Mesangial cell (primary cell): ENCODE data around the gene KRTAP16-1. TPM values are rescaled to one million over a fixed set of nuclear protein-coding genes. Genes with fewer than 3 reads are reported as not detected.

ENCODE experiments used
- total RNA-seq: library from RNA; depleted of rRNA; stranded (reverse); fragments of >200 nt; gene quantifications from 2 replicates; pipeline ENCODE4 v1.2.3, GENCODE V29; 2015

Gene KRTAP16-1, protein sequence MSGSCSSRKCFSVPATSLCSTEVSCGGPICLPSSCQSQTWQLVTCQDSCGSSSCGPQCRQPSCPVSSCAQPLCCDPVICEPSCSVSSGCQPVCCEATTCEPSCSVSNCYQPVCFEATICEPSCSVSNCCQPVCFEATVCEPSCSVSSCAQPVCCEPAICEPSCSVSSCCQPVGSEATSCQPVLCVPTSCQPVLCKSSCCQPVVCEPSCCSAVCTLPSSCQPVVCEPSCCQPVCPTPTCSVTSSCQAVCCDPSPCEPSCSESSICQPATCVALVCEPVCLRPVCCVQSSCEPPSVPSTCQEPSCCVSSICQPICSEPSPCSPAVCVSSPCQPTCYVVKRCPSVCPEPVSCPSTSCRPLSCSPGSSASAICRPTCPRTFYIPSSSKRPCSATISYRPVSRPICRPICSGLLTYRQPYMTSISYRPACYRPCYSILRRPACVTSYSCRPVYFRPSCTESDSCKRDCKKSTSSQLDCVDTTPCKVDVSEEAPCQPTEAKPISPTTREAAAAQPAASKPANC
- total RNA-seq: not detected in 2 replicates

GRCh38 chr17:41308918-41309359, at the start of gene KRTAP16-1:
Gene KRTAP16-1 (minus strand): TSS chr17:41309309. CDS start chr17:41309253, 56 bp downstream.

GRCh38 chr17:41350381-41350878, 41.3 kb upstream of the KRTAP16-1 start, which contains the start of gene KRT33A:
Gene KRT33A (minus strand): TSS chr17:41350828. CDS start chr17:41350767, 61 bp downstream.

DNA sequence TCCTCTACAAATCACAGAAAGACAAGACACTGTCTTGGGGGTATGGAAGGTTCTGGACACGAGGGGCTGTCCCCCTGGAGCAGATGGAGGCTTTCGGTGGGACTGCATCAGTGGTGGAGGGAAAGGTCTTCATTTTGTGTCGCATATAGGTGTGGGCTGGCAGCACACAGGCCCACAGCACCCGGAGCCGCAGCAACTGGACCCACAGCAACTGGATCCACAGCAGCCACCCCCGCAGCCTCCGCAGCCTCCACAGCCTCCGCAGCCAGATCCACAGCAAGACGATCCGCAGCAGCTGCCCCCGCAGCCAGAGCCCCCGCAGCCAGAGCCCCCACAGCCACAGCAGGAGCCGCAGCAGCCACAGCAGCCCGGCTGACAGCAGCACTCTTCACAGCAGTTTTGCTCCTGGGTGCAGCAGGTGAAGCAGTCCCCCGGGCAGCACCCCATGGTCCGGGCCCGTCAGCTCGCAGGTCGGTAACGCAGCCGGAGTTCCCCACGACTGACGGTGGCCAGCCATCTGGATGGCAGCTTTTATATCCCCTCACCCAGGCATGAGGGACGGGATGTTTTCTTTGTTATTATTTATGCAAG, 6.2 kb upstream of the KRTAP16-1 start, which contains the start of gene KRTAP17-1:
Gene KRTAP17-1 (minus strand): TSS at position 507 of the 591 bp plus-strand sequence. CDS start 60 bp downstream, at position 447.

GRCh38 chr17:41301916-41302901, 6.9 kb downstream of the KRTAP16-1 start, which contains the start of gene KRTAP29-1:
Gene KRTAP29-1 (minus strand): TSS chr17:41302851. CDS start chr17:41302851, 0 bp downstream.

GRCh38 chr17:41275648-41276190, 33.4 kb downstream of the KRTAP16-1 start, which contains the start of gene KRTAP9-7:
Gene KRTAP9-7 (plus strand): TSS chr17:41275698. CDS start chr17:41275698, 0 bp downstream.

DNA sequence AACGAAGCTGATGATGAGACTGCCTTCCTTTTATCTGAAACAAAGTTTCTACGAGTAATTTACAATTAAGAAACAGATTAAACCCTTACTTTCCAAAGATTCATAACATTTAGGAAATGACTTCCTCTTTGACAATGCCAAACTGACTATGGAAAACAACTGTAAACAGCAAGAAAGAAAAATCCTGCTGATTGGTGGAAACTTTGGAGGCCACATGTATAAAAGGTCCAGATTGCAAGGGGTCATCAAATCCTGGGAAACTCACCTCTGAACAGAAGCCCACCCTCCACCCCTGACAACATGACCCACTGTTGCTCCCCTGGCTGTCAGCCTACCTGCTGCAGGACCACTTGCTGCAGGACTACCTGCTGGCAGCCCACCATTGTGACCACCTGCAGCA, 44.0 kb downstream of the KRTAP16-1 start, which contains the start of gene KRTAP9-6:
Gene KRTAP9-6 (plus strand): TSS at position 301 of the 400 bp plus-strand sequence. CDS start 0 bp downstream, at position 301.

Other genes starting within 250 kb of the KRTAP16-1 start
- gene KRTAP2-3, start 249.2 kb downstream of the KRTAP16-1 start, total RNA-seq: 0.13 and 2.6 TPM in 2 replicates
- not detected in 2 replicates for gene KRTAP2-4, start 243.4 kb downstream of the KRTAP16-1 start, total RNA-seq
- gene KRTAP4-7, start 225.2 kb downstream of the KRTAP16-1 start, total RNA-seq: not detected in 2 replicates
- gene KRTAP4-8, start 211.2 kb downstream of the KRTAP16-1 start, total RNA-seq: not detected in 2 replicates
- gene KRTAP4-16, start 207.1 kb downstream of the KRTAP16-1 start, total RNA-seq: not detected in 2 replicates
- not detected in 2 replicates for gene KRTAP4-9, start 203.9 kb downstream of the KRTAP16-1 start, total RNA-seq
- not detected in 2 replicates for gene KRTAP4-11, start 190.9 kb downstream of the KRTAP16-1 start, total RNA-seq
- gene KRTAP4-12, start 185.1 kb downstream of the KRTAP16-1 start, total RNA-seq: not detected in 2 replicates
- not detected in 2 replicates for gene KRTAP4-6, start 168.8 kb downstream of the KRTAP16-1 start, total RNA-seq
- gene KRTAP4-5, start 159.5 kb downstream of the KRTAP16-1 start, total RNA-seq: not detected in 2 replicates
- not detected in 2 replicates for gene KRTAP4-4, start 148.6 kb downstream of the KRTAP16-1 start, total RNA-seq
- not detected in 2 replicates for gene KRTAP4-3, start 141.1 kb downstream of the KRTAP16-1 start, total RNA-seq
- not detected in 2 replicates for gene KRTAP4-2, start 131.1 kb downstream of the KRTAP16-1 start, total RNA-seq
- not detected in 2 replicates for gene KRTAP4-1, start 124.4 kb downstream of the KRTAP16-1 start, total RNA-seq
- gene KRTAP9-1, start 119.4 kb downstream of the KRTAP16-1 start, total RNA-seq: not detected in 2 replicates
- not detected in 2 replicates for gene KRTAP9-2, start 82.7 kb downstream of the KRTAP16-1 start, total RNA-seq
- not detected in 2 replicates for gene KRTAP9-3, start 76.9 kb downstream of the KRTAP16-1 start, total RNA-seq
- not detected in 2 replicates for gene KRTAP9-8, start 71.3 kb downstream of the KRTAP16-1 start, total RNA-seq
- gene KRTAP9-4, start 59.6 kb downstream of the KRTAP16-1 start, total RNA-seq: not detected in 2 replicates
- not detected in 2 replicates for gene KRTAP9-9, start 53.9 kb downstream of the KRTAP16-1 start, total RNA-seq
- gene KRTAP9-6, start 43.9 kb downstream of the KRTAP16-1 start, total RNA-seq: not detected in 2 replicates
- gene KRTAP9-7, start 33.6 kb downstream of the KRTAP16-1 start, total RNA-seq: not detected in 2 replicates
- not detected in 2 replicates for gene KRTAP29-1, start 6.5 kb downstream of the KRTAP16-1 start, total RNA-seq
- 0.33 and 0.63 TPM in 2 replicates for gene KRTAP17-1, start 6.4 kb upstream of the KRTAP16-1 start, total RNA-seq
- not detected in 2 replicates for gene KRT33A, start 41.5 kb upstream of the KRTAP16-1 start, total RNA-seq
- not detected in 2 replicates for gene KRT33B, start 60.5 kb upstream of the KRTAP16-1 start, total RNA-seq
- gene KRT34, start 73.0 kb upstream of the KRTAP16-1 start, total RNA-seq: 0.13 and 2.9 TPM in 2 replicates
- 0.13 TPM in 1 of 2 replicates, not detected in the other for gene KRT31, start 88.3 kb upstream of the KRTAP16-1 start, total RNA-seq
- gene KRT37, start 115.3 kb upstream of the KRTAP16-1 start, total RNA-seq: not detected in 2 replicates
- gene KRT38, start 131.7 kb upstream of the KRTAP16-1 start, total RNA-seq: not detected in 2 replicates
- not detected in 2 replicates for gene KRT32, start 158.1 kb upstream of the KRTAP16-1 start, total RNA-seq
- gene KRT35, start 171.8 kb upstream of the KRTAP16-1 start, total RNA-seq: not detected in 2 replicates
- not detected in 2 replicates for gene KRT36, start 180.6 kb upstream of the KRTAP16-1 start, total RNA-seq
- not detected in 2 replicates for gene KRT13, start 196.3 kb upstream of the KRTAP16-1 start, total RNA-seq
- gene KRT15, start 209.6 kb upstream of the KRTAP16-1 start, total RNA-seq: 1.0 and 2.8 TPM in 2 replicates
- gene KRT19, start 219.0 kb upstream of the KRTAP16-1 start, total RNA-seq: 918 and 2,026 TPM in 2 replicates